SK-N-SH treated with all-trans-retinoic acid at 6 μM for 48 hours (cell line): ENCODE measurements around the gene TNFRSF4.

Experiments used
- ATAC-seq: fragments of 200-7000 bp; cut with Tn5 transposase; 3 replicates; pipeline ENCODE4 v1.9.1; 2020; ENCODE audit warnings: mild to moderate bottlenecking, moderate library complexity
- ARNTL ChIP-seq: fragments of 450-650 bp; formaldehyde crosslinking; IDR thresholded peaks from 2 replicates; pipeline ENCODE4 v1.5.0; 2020; ENCODE audit warnings: low read depth, mild to moderate bottlenecking, moderate library complexity, borderline replicate concordance
- BACH2 ChIP-seq: fragments of 250-450 bp; sonication (Bioruptor Pico); IDR thresholded peaks from 2 replicates; pipeline ENCODE4 v1.9.0; 2021; ENCODE audit warnings: mild to moderate bottlenecking, borderline replicate concordance
- CSDC2 ChIP-seq: fragments of 250-450 bp; sonication (Bioruptor Pico); IDR thresholded peaks from 2 replicates; pipeline ENCODE4 v1.5.0; 2020; ENCODE audit warnings: mild to moderate bottlenecking, moderate library complexity
- ESRRG ChIP-seq: fragments of 250-450 bp; sonication (Bioruptor Pico); IDR thresholded peaks from 2 replicates; pipeline ENCODE4 v1.6.1; 2021; ENCODE audit warnings: mild to moderate bottlenecking
- GLIS3 ChIP-seq: fragments of 250-450 bp; sonication (Bioruptor Pico); IDR thresholded peaks from 2 replicates; pipeline ENCODE4 v1.5.0; 2020; ENCODE audit warnings: mild to moderate bottlenecking, moderate library complexity
- ISL1 ChIP-seq: fragments of 250-450 bp; sonication (Bioruptor Pico); IDR thresholded peaks from 2 replicates; pipeline ENCODE4 v2.1.2; 2022; ENCODE audit warnings: mild to moderate bottlenecking, moderate library complexity
- OSR1 ChIP-seq: fragments of 250-450 bp; sonication (Bioruptor Pico); IDR thresholded peaks from 2 replicates; pipeline ENCODE4 v1.8.0; 2022; ENCODE audit warnings: moderate library complexity, mild to moderate bottlenecking, inconsistent platforms
- PPARA ChIP-seq: fragments of 250-450 bp; sonication (Bioruptor Pico); IDR thresholded peaks from 2 replicates; pipeline ENCODE4 v1.5.0; 2020; ENCODE audit warnings: mild to moderate bottlenecking, borderline replicate concordance
- RARB ChIP-seq: fragments of 250-450 bp; sonication (Bioruptor Pico); IDR thresholded peaks from 2 replicates; pipeline ENCODE4 v1.8.0; 2021; ENCODE audit warnings: mild to moderate bottlenecking, moderate library complexity
- TOX ChIP-seq: fragments of 250-450 bp; sonication (Bioruptor Pico); IDR thresholded peaks from 2 replicates; pipeline ENCODE4 v1.8.0; 2021; ENCODE audit warnings: mild to moderate bottlenecking, moderate library complexity, borderline replicate concordance
- ZFP3 ChIP-seq: fragments of 250-450 bp; sonication (Bioruptor Pico); IDR thresholded peaks from 2 replicates; pipeline ENCODE4 v1.5.0; 2020; ENCODE audit warnings: mild to moderate bottlenecking, moderate library complexity
- ZFP30 ChIP-seq: fragments of 450-650 bp; formaldehyde crosslinking; IDR thresholded peaks from 2 replicates; pipeline ENCODE4 v1.5.0; 2022; ENCODE audit warnings: mild to moderate bottlenecking, moderate library complexity
- ZNF565 ChIP-seq: fragments of 450-650 bp; formaldehyde crosslinking; conservative IDR thresholded peaks from 2 replicates; pipeline ENCODE4 v1.5.0; 2020; ENCODE audit warnings: low read depth, mild to moderate bottlenecking, moderate library complexity
- ZNF70 ChIP-seq: fragments of 450-650 bp; formaldehyde crosslinking; IDR thresholded peaks from 2 replicates; pipeline ENCODE4 v1.5.0; 2020; ENCODE audit warnings: mild to moderate bottlenecking, moderate library complexity
- ZNF8 ChIP-seq: fragments of 450-650 bp; formaldehyde crosslinking; IDR thresholded peaks from 2 replicates; pipeline ENCODE4 v1.5.0; 2020; ENCODE audit warnings: mild to moderate bottlenecking, moderate library complexity
- TF ChIP-seq, protein P1 (sequence below): fragments of 250-450 bp; sonication (Bioruptor Pico); IDR thresholded peaks from 2 replicates; pipeline ENCODE4 v1.8.0; 2021; ENCODE audit warnings: low read depth, mild to moderate bottlenecking, moderate library complexity, borderline replicate concordance
- TF ChIP-seq, protein P2 (sequence below): fragments of 250-450 bp; sonication (Bioruptor Pico); IDR thresholded peaks from 2 replicates; pipeline ENCODE4 v1.5.0; 2020; ENCODE audit warnings: mild to moderate bottlenecking, moderate library complexity
- TF ChIP-seq, protein P3 (sequence below): fragments of 250-450 bp; sonication (Bioruptor Pico); IDR thresholded peaks from 2 replicates; pipeline ENCODE4 v1.5.1; 2020; ENCODE audit warnings: low read depth, mild to moderate bottlenecking, moderate library complexity
- TF ChIP-seq, protein P4 (sequence below): fragments of 250-450 bp; sonication (Bioruptor Pico); IDR thresholded peaks from 2 replicates; pipeline ENCODE4 v1.8.0; 2020; ENCODE audit warnings: mild to moderate bottlenecking, moderate library complexity, borderline replicate concordance

TNFRSF4 gene

DNA sequence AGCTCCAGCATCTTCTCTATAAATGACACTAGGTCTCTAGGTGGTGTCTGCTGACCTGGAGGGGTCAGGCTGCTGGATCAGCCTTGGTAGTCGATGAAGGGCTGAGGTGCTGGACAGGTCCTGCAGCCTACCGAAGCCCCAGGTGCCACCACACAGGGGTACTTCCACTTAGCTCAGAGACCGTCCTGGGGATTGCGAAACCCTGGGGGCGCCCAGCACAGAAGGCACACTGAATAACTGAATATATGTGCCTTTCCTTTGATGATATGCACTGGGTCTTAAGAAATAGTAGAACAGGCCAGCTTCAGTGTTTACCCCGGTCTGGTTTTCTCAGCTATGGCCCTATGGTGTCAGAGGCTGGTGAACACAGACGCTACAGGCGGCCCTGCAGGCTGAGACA is 48.8 kb upstream of the TNFRSF4 start (continued):
- TF ChIP-seq, protein P1, sequence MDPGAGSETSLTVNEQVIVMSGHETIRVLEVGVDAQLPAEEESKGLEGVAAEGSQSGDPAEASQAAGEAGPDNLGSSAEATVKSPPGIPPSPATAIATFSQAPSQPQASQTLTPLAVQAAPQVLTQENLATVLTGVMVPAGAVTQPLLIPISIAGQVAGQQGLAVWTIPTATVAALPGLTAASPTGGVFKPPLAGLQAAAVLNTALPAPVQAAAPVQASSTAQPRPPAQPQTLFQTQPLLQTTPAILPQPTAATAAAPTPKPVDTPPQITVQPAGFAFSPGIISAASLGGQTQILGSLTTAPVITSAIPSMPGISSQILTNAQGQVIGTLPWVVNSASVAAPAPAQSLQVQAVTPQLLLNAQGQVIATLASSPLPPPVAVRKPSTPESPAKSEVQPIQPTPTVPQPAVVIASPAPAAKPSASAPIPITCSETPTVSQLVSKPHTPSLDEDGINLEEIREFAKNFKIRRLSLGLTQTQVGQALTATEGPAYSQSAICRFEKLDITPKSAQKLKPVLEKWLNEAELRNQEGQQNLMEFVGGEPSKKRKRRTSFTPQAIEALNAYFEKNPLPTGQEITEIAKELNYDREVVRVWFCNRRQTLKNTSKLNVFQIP (CRISPR knock-in tag) = no peak

DNA sequence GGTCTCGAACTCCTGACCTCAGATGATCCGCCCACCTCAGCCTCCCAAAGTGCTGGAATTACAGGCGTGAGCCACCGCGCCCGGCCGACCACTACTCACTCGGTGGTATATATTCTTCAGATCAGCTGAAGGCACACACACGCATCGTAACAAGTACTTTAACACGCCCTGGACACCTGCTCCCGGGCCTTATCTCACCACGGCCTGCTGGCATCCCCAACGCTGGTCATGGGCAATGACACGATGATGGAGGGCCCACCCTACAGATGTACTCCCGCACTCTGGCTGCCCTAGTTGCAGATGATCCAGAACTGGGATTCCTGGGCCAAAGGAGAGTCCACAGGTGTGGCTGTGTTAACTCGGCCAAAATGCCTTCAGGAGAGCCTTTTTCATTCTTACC is 48.1 kb upstream of the TNFRSF4 start:
- TF ChIP-seq ESRRG (CRISPR knock-in tag) (no peak), ZNF70 (no peak), PPARA (no peak), ZFP3 (no peak), ZFP30 (CRISPR knock-in tag) (no peak), GLIS3 (CRISPR knock-in tag) (no peak), ZNF8 (CRISPR knock-in tag) (no peak), CSDC2 (CRISPR knock-in tag) (no peak)
- TF ChIP-seq, protein P1 (CRISPR knock-in tag) = no peak
- TF ChIP-seq, protein P2, sequence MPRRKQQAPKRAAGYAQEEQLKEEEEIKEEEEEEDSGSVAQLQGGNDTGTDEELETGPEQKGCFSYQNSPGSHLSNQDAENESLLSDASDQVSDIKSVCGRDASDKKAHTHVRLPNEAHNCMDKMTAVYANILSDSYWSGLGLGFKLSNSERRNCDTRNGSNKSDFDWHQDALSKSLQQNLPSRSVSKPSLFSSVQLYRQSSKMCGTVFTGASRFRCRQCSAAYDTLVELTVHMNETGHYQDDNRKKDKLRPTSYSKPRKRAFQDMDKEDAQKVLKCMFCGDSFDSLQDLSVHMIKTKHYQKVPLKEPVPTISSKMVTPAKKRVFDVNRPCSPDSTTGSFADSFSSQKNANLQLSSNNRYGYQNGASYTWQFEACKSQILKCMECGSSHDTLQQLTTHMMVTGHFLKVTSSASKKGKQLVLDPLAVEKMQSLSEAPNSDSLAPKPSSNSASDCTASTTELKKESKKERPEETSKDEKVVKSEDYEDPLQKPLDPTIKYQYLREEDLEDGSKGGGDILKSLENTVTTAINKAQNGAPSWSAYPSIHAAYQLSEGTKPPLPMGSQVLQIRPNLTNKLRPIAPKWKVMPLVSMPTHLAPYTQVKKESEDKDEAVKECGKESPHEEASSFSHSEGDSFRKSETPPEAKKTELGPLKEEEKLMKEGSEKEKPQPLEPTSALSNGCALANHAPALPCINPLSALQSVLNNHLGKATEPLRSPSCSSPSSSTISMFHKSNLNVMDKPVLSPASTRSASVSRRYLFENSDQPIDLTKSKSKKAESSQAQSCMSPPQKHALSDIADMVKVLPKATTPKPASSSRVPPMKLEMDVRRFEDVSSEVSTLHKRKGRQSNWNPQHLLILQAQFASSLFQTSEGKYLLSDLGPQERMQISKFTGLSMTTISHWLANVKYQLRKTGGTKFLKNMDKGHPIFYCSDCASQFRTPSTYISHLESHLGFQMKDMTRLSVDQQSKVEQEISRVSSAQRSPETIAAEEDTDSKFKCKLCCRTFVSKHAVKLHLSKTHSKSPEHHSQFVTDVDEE (CRISPR knock-in tag) = no peak
- TF ChIP-seq, protein P3, sequence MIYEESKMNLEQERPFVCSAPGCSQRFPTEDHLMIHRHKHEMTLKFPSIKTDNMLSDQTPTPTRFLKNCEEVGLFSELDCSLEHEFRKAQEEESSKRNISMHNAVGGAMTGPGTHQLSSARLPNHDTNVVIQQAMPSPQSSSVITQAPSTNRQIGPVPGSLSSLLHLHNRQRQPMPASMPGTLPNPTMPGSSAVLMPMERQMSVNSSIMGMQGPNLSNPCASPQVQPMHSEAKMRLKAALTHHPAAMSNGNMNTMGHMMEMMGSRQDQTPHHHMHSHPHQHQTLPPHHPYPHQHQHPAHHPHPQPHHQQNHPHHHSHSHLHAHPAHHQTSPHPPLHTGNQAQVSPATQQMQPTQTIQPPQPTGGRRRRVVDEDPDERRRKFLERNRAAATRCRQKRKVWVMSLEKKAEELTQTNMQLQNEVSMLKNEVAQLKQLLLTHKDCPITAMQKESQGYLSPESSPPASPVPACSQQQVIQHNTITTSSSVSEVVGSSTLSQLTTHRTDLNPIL (CRISPR knock-in tag) = no peak
- no peak for ATAC-seq

DNA sequence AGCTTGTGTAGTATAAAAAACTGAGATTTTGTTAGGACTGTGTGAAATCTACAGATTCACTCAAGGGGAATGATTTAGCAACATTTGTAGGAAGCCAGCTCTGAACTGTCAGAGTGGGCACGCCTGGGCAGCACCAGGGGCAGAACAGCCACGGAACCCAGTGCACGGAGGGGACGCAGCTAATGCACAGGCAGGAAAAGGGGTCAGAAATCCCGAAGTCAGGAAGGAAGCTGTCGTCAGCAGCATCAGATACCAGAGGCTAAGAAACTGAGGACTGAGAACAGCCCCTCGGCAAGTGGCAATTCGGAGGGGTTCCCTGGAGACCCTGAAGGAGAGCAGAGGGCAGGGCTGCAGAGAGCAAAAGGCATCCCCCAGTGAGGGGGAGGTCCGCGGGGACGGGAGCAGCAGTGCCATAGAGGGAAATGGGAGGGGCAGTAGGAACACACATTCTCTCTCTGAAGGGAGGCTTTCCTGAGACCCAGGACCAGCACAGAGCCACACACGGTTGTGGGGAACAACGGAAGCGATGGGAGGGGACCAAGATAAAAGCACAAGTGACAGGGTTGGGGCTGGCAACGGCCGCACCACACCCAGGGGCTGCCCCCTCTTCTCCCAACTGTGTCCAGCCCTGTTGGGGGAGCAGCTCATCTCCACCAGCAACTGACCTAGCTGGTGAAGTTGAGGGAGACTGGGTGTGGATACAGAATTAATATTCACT is 47.0 kb upstream of the TNFRSF4 start:
- no peak for ATAC-seq
- TF ChIP-seq TOX (CRISPR knock-in tag) = no peak
- no peak for TF ChIP-seq ARNTL (CRISPR knock-in tag)
- no peak for TF ChIP-seq CSDC2 (CRISPR knock-in tag)
- TF ChIP-seq ISL1 = no peak
- TF ChIP-seq BACH2 (CRISPR knock-in tag) = no peak
- no peak for TF ChIP-seq ZFP3
- TF ChIP-seq GLIS3 (CRISPR knock-in tag) = no peak
- TF ChIP-seq ZNF8 (CRISPR knock-in tag) = no peak
- TF ChIP-seq RARB (CRISPR knock-in tag) = no peak
- TF ChIP-seq ZNF70 = no peak
- TF ChIP-seq, protein P4, sequence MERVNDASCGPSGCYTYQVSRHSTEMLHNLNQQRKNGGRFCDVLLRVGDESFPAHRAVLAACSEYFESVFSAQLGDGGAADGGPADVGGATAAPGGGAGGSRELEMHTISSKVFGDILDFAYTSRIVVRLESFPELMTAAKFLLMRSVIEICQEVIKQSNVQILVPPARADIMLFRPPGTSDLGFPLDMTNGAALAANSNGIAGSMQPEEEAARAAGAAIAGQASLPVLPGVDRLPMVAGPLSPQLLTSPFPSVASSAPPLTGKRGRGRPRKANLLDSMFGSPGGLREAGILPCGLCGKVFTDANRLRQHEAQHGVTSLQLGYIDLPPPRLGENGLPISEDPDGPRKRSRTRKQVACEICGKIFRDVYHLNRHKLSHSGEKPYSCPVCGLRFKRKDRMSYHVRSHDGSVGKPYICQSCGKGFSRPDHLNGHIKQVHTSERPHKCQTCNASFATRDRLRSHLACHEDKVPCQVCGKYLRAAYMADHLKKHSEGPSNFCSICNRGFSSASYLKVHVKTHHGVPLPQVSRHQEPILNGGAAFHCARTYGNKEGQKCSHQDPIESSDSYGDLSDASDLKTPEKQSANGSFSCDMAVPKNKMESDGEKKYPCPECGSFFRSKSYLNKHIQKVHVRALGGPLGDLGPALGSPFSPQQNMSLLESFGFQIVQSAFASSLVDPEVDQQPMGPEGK (CRISPR knock-in tag) = no peak
- no peak for TF ChIP-seq ZNF565 (CRISPR knock-in tag)
- TF ChIP-seq, protein P2 (CRISPR knock-in tag) = no peak
- TF ChIP-seq OSR1 = no peak
